ENCODE results near the gene RBM47. TPM values are rescaled to one million over a fixed set of nuclear protein-coding genes. Genes with fewer than 3 reads are reported as not detected.

Gene RBM47
- total and polyA plus RNA-seq, 2 donors (not counting 1 experiment from before 2014, with no cell fraction given): 0.14 to 1.8 TPM

DNA sequence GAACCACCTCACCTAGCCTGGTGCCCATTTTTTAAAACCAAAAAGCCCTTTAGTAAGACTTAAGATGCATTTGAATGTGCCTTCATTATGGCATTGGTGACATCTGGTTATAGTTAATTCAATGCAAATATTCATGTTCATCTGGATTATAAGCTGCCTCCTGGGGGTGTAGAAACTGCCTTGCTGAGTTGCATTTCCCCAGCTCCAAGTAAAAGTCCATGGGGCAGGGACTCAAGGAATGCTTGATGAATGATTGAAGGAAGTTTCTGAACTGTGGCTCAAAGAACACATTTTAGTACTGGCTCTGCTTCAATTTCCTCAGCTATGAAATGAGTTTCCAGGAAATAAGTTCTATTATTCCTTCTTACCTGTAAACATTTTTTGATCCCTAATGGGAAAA, 18.5 kb upstream of the RBM47 start:
- H3K9ac ChIP-seq (ENCODE audit: insufficient read depth, low read length): no peak overlapping the region

GRCh38 chr4:40645586-40645985, 15.9 kb upstream of the RBM47 start:
- no peak overlapping the region for H3K9ac ChIP-seq (ENCODE audit: insufficient read depth, low read length)
- no peak for DNase-seq (ENCODE audit: low read depth in 2 of 2)

More for the DNA sequence above, 18.5 kb upstream of the RBM47 start:
- Histone ChIP-seq H4K20me1 (ENCODE audit: control insufficient read depth, extremely low read depth, insufficient read depth, low read length) (no peaks in the 10 kb centered on the region), H3K4me2 (ENCODE audit: extremely low read depth, insufficient read depth, low read length) (no peak overlapping the region), H3K79me2 (ENCODE audit: control insufficient read depth, insufficient read depth, low read length) (no peaks in the 10 kb centered on the region), H3K36me3 (ENCODE audit: control insufficient read depth, insufficient read depth, low read length) (no peaks in the 10 kb centered on the region), H3K27me3 (ENCODE audit: control insufficient read depth, insufficient read depth, low read length) (no peaks in the 10 kb centered on the region), H3K9me3 (ENCODE audit: control insufficient read depth, insufficient read depth, low read depth, low read length) (no peaks in the 10 kb centered on the region), H3K4me3 (replicated peaks in 1 of 4; ENCODE audit: control extremely low read depth in 1 of 4, insufficient read depth in 1 of 4, low read depth in 3 of 4, low read length in 4 of 4) (no peak overlapping the region), H2AFZ (ENCODE audit: low read length) (no peak overlapping the region), H3K4me1 (ENCODE audit: control insufficient read depth, extremely low read depth, insufficient read depth, low read length) (no peaks in the 10 kb centered on the region), H3K27ac (ENCODE audit: insufficient read depth, low read length) (no peak overlapping the region)
- no peak for DNase-seq (ENCODE audit: low read depth in 2 of 2)
- TF ChIP-seq EZH2 (IDR thresholded peaks at IDR 0.05; ENCODE audit: low read length, missing control alignments) (no peak), CTCF (conservative IDR thresholded peaks at IDR 0.05 in 1 of 2, IDR thresholded peaks at IDR 0.05 in 1 of 2; ENCODE audit: low read depth in 1 of 2, low read length in 2 of 2) (no peak)

DNA sequence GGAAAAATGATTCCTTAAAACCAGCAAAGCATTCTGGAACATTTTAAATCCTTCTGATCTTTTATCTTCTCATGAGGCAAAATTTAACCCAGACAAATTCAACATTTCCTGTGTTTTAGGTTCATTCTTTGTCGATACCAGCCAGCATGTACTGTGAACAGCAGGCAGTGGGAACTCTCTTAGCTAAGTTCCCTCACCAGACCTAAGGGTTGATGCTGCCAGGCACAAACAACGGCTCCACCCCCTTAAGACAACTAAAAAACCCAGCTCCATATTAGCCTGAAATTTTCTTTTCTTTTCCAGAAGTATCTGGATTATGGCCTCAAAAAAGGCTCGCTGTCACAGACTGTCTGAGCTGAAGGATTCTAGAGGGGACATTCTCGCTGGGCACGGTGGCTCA, 2.4 kb upstream of the RBM47 start:
- H3K9ac ChIP-seq (ENCODE audit: insufficient read depth, low read length): no peak overlapping the region
- TF ChIP-seq CTCF (conservative IDR thresholded peaks at IDR 0.05 in 1 of 2, IDR thresholded peaks at IDR 0.05 in 1 of 2; ENCODE audit: low read depth in 1 of 2, low read length in 2 of 2) (no peak), EZH2 (IDR thresholded peaks at IDR 0.05; ENCODE audit: low read length, missing control alignments) (no peak)

More at GRCh38 chr4:40645586-40645985, 15.9 kb upstream of the RBM47 start:
- Histone ChIP-seq H3K27me3 (ENCODE audit: control insufficient read depth, insufficient read depth, low read length) (no peaks in the 10 kb centered on the region), H4K20me1 (ENCODE audit: control insufficient read depth, extremely low read depth, insufficient read depth, low read length) (no peaks in the 10 kb centered on the region), H3K4me1 (ENCODE audit: control insufficient read depth, extremely low read depth, insufficient read depth, low read length) (no peaks in the 10 kb centered on the region), H2AFZ (ENCODE audit: low read length) (no peak overlapping the region), H3K9me3 (ENCODE audit: control insufficient read depth, insufficient read depth, low read depth, low read length) (no peaks in the 10 kb centered on the region), H3K4me2 (ENCODE audit: extremely low read depth, insufficient read depth, low read length) (no peak overlapping the region), H3K79me2 (ENCODE audit: control insufficient read depth, insufficient read depth, low read length) (no peaks in the 10 kb centered on the region), H3K36me3 (ENCODE audit: control insufficient read depth, insufficient read depth, low read length) (no peaks in the 10 kb centered on the region), H3K27ac (ENCODE audit: insufficient read depth, low read length) (no peak overlapping the region), H3K4me3 (replicated peaks in 1 of 4; ENCODE audit: control extremely low read depth in 1 of 4, insufficient read depth in 1 of 4, low read depth in 3 of 4, low read length in 4 of 4) (no peak overlapping the region)
- TF ChIP-seq CTCF (conservative IDR thresholded peaks at IDR 0.05 in 1 of 2, IDR thresholded peaks at IDR 0.05 in 1 of 2; ENCODE audit: low read depth in 1 of 2, low read length in 2 of 2): no peak
- no peak for TF ChIP-seq EZH2 (IDR thresholded peaks at IDR 0.05; ENCODE audit: low read length, missing control alignments)

More for the DNA sequence above, 2.4 kb upstream of the RBM47 start:
- H3K4me3 ChIP-seq (replicated peaks in 1 of 4; ENCODE audit: control extremely low read depth in 1 of 4, insufficient read depth in 1 of 4, low read depth in 3 of 4, low read length in 4 of 4): no peak overlapping the region
- H4K20me1 ChIP-seq (ENCODE audit: control insufficient read depth, extremely low read depth, insufficient read depth, low read length): no peaks in the 10 kb centered on the region
- no peaks in the 10 kb centered on the region for H3K4me1 ChIP-seq (ENCODE audit: control insufficient read depth, extremely low read depth, insufficient read depth, low read length)
- H3K9me3 ChIP-seq (ENCODE audit: control insufficient read depth, insufficient read depth, low read depth, low read length): no peaks in the 10 kb centered on the region
- no peaks in the 10 kb centered on the region for H3K27me3 ChIP-seq (ENCODE audit: control insufficient read depth, insufficient read depth, low read length)
- no peak overlapping the region for H3K27ac ChIP-seq (ENCODE audit: insufficient read depth, low read length)
- no peak for DNase-seq (ENCODE audit: low read depth in 2 of 2)
- no peak overlapping the region for H2AFZ ChIP-seq (ENCODE audit: low read length)
- H3K4me2 ChIP-seq (ENCODE audit: extremely low read depth, insufficient read depth, low read length): no peak overlapping the region
- no peaks in the 10 kb centered on the region for H3K79me2 ChIP-seq (ENCODE audit: control insufficient read depth, insufficient read depth, low read length)
- H3K36me3 ChIP-seq (ENCODE audit: control insufficient read depth, insufficient read depth, low read length): no peaks in the 10 kb centered on the region
